Lower leg skin (tissue), 3 donors: Measurements from ENCODE around the gene EXOSC3.

Experiments used
- POLR2A ChIP-seq, 2 donors: fragments of 450-650 bp; IDR thresholded peaks; one replicate each; pipeline ENCODE4 v1.6.1; 2016 to 2017; ENCODE audit warnings: antibody characterized with exemption in 2 of 2, mild to moderate bottlenecking in 1 of 2, moderate library complexity in 1 of 2
- TF ChIP-seq, protein P1 (sequence below), 3 donors: fragments of 450-650 bp; IDR thresholded peaks; one replicate each; pipeline ENCODE4 v1.5.1; 2016; ENCODE audit warnings: antibody characterized with exemption in 3 of 3, mild to moderate bottlenecking in 3 of 3, moderate library complexity in 2 of 3

DNA sequence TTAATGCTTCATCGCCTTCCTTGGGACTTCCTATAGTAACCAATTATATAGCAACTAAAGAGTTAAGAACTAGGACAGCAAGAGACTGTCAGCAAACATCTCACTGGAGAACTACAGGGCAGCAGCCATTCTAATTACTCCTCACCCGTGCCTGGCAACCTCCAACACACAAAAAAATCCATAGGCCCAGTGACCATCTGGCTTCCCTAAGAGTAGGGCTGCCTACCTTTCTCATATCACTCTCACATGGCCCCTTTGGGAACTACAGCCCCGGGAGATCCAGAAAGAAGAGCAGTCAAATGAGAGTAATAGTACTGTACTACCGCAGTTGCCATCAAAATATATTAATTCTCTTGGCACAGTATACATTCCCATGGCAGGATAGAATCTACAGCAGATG lies 21.4 kb upstream of the EXOSC3 start:
- TF ChIP-seq, protein P1, sequence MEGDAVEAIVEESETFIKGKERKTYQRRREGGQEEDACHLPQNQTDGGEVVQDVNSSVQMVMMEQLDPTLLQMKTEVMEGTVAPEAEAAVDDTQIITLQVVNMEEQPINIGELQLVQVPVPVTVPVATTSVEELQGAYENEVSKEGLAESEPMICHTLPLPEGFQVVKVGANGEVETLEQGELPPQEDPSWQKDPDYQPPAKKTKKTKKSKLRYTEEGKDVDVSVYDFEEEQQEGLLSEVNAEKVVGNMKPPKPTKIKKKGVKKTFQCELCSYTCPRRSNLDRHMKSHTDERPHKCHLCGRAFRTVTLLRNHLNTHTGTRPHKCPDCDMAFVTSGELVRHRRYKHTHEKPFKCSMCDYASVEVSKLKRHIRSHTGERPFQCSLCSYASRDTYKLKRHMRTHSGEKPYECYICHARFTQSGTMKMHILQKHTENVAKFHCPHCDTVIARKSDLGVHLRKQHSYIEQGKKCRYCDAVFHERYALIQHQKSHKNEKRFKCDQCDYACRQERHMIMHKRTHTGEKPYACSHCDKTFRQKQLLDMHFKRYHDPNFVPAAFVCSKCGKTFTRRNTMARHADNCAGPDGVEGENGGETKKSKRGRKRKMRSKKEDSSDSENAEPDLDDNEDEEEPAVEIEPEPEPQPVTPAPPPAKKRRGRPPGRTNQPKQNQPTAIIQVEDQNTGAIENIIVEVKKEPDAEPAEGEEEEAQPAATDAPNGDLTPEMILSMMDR (IDR thresholded peaks at IDR 0.05): no peak
- no peak for TF ChIP-seq POLR2A (IDR thresholded peaks at IDR 0.05)
